NT2/D1 (cell line): Measurements from ENCODE around the gene TRIP6.

Source experiments
- SUZ12 ChIP-seq: IDR thresholded peaks from 2 replicates; pipeline ENCODE4 v1.6.1; 2011; ENCODE audit not compliant: insufficient read length, insufficient read depth; ENCODE audit errors: extremely low read depth
- YY1 ChIP-seq: IDR thresholded peaks from 2 replicates; pipeline ENCODE4 v1.6.1; 2011; ENCODE audit not compliant: insufficient read length, insufficient read depth

- TF ChIP-seq YY1 (no peak), SUZ12 (no peak)
Observed at GRCh38 chr7:100900978-100901377, 33.8 kb downstream of the TRIP6 start.
